ENCODE measurements around the gene NDUFS8.

The NDUFS8 gene

GRCh38 chr11:68012044-68012842 is 18.2 kb upstream of the NDUFS8 start:
- in situ Hi-C loops (cut with HindIII; ENCODE audit: low sequenced_read_pairs) = no loop called here
- TF ChIP-seq CTCF (IDR thresholded peaks at IDR 0.05; ENCODE audit: low read depth, low read length, missing control alignments) = no peak
- no peak for DNase-seq (ENCODE audit: low read depth)
- H3K4me3 ChIP-seq (ENCODE audit: low read depth, low read length) = no peak overlapping the region

- no peak overlapping the region for H3K4me3 ChIP-seq (ENCODE audit: low read depth, low read length)
- in situ Hi-C loops (cut with HindIII; ENCODE audit: low sequenced_read_pairs) = no loop called here
- DNase-seq (ENCODE audit: low read depth) = peak; percentile 95
- TF ChIP-seq CTCF (IDR thresholded peaks at IDR 0.05; ENCODE audit: low read depth, low read length, missing control alignments) = no peak
These were observed 17.5 kb upstream of the NDUFS8 start for GRCh38 chr11:68012843-68013610.

DNA sequence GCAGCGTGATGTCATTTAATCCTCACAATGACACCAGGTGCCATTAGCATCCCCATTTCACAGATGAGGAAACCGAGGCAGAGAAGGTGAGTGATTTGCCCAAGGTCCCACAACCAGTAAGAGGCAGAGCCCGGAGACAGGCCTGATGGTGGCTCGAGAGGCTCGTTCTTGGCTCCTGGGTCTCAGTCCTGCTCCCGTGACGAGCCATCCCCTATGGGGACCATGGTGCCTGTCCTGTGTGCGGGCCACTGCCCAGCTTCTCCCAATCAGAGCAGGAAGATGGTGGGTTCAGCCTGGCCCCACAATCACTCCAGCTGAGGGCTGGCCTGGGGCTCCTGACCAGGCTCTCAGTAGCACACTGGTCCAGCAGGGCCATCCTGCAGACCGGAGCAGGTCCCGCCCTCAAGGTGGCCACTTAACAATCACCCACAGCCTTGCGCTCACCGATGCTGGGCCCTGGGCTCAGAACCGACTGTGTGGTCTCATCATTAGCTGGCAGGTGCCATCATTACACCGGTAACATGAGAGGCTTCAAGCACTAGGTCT is 16.8 kb upstream of the NDUFS8 start:
- no peak overlapping the region for H3K4me3 ChIP-seq (ENCODE audit: low read depth, low read length)
- no peak for TF ChIP-seq CTCF (IDR thresholded peaks at IDR 0.05; ENCODE audit: low read depth, low read length, missing control alignments)
- DNase-seq (ENCODE audit: low read depth) = no peak
- in situ Hi-C loops (cut with HindIII; ENCODE audit: low sequenced_read_pairs) = no loop called here

GRCh38 chr11:68014157-68014946 is 16.1 kb upstream of the NDUFS8 start:
- peak; percentile 53 for DNase-seq (ENCODE audit: low read depth)
- H3K4me3 ChIP-seq (ENCODE audit: low read depth, low read length) = no peak overlapping the region
- in situ Hi-C loops (cut with HindIII; ENCODE audit: low sequenced_read_pairs) = no loop called here
- TF ChIP-seq CTCF (IDR thresholded peaks at IDR 0.05; ENCODE audit: low read depth, low read length, missing control alignments) = no peak

GRCh38 chr11:68014947-68015447 is 15.5 kb upstream of the NDUFS8 start:
- no peak for DNase-seq (ENCODE audit: low read depth)
- H3K4me3 ChIP-seq (ENCODE audit: low read depth, low read length) = no peak overlapping the region
- no peak for TF ChIP-seq CTCF (IDR thresholded peaks at IDR 0.05; ENCODE audit: low read depth, low read length, missing control alignments)
- in situ Hi-C loops (cut with HindIII; ENCODE audit: low sequenced_read_pairs) = no loop called here

DNA sequence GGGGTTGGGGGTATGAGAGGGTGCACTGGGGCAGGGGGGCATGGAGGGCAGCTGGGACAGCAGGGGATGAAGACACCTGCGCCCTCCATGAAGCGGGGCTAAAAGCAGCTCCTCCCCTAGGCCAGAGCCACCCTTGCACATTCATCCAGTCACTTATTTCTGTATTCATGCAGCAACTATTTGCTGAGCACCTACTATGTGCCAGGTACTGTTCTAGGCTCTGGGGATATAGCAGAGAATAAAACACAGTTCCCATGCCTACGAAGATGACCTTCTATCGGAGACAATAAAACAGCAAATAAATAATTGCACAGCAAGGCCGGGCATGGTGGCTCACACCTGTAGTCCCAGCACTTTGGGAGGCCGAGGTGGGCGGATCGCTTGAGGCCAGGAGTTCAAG is 15.0 kb upstream of the NDUFS8 start:
- in situ Hi-C loops (cut with HindIII; ENCODE audit: low sequenced_read_pairs) = no loop called here
- TF ChIP-seq CTCF (IDR thresholded peaks at IDR 0.05; ENCODE audit: low read depth, low read length, missing control alignments) = no peak
- no peak for DNase-seq (ENCODE audit: low read depth)
- H3K4me3 ChIP-seq (ENCODE audit: low read depth, low read length) = no peak overlapping the region

Measured in astrocyte of the cerebellum (primary cell).